Activated T-helper 1 cell treated with anti-CD3 and anti-CD28 coated beads, Interleukin-12 subunit alpha, Interleukin-12 subunit beta, Interleukin-2, Interleukin-4 antibody, amounts not matched to agents 30 ng/mL and 10 ng/mL and 1 ng/mL, durations not matched to agents 14 hours and 24 hours and 36 hours (primary cell): Measurements from ENCODE around the gene RADIL. TPM values are rescaled to one million over a fixed set of nuclear protein-coding genes. Genes with fewer than 3 reads are reported as not detected.

Source experiments
- DNase-seq: peaks from one replicate; pipeline ENCODE4 v3.0.0; 2021; ENCODE audit warnings: low spot score
- H3K27ac Mint-ChIP-seq: one replicate; pipeline ENCODE4 v1.8.0; 2021; ENCODE audit warnings: mild to moderate bottlenecking, mixed read lengths
- H3K27me3 Mint-ChIP-seq: one replicate; pipeline ENCODE4 v1.8.0; 2022; ENCODE audit warnings: mild to moderate bottlenecking, moderate library complexity, mixed read lengths; ENCODE audit not compliant: insufficient read depth
- H3K36me3 Mint-ChIP-seq: one replicate; pipeline ENCODE4 v1.8.0; 2021; ENCODE audit warnings: low read depth, mixed read lengths
- H3K4me1 Mint-ChIP-seq: one replicate; pipeline ENCODE4 v1.8.0; 2021; ENCODE audit warnings: low read depth, mixed read lengths
- H3K4me3 Mint-ChIP-seq: one replicate; pipeline ENCODE4 v1.8.0; 2021; ENCODE audit warnings: mild to moderate bottlenecking, moderate library complexity, mixed read lengths
- H3K9me3 Mint-ChIP-seq: one replicate; pipeline ENCODE4 v1.8.0; 2021; ENCODE audit warnings: mixed read lengths
- intact Hi-C: fragments of 100-400 bp; cut with micrococcal nuclease; formaldehyde crosslinking; loops from one replicate; pipeline ENCODE4 v1.15.1; 2024
- total RNA-seq: library from RNA; stranded (reverse); gene quantifications from 2 replicates; pipeline ENCODE4 v1.2.3, GENCODE V29; 2022

RADIL gene
- total RNA-seq, 1 donor from 2014 or later = 0.26 TPM

GRCh38 chr7:4772306-4772705 lies 111.2 kb downstream of the RADIL start:
- no peak for DNase-seq
- Mint-ChIP-seq H3K27me3 (no peaks in the 10 kb centered on the region), H3K36me3 (peaks cover 8% of the 10 kb centered on the region), H3K4me1 (peaks cover 34% of the 10 kb centered on the region), H3K9me3 (no peaks in the 10 kb centered on the region), H3K4me3 (no peak overlapping the region), H3K27ac (no peak overlapping the region)
- intact Hi-C loops = no loop called here

- Mint-ChIP-seq H3K9me3 (no peaks in the 10 kb centered on the region), H3K4me3 (no peak overlapping the region), H3K36me3 (peaks cover 5% of the 10 kb centered on the region), H3K4me1 (peaks cover 30% of the 10 kb centered on the region), H3K27me3 (no peaks in the 10 kb centered on the region), H3K27ac (no peak overlapping the region)
- intact Hi-C loops = no loop called here
- no peak for DNase-seq
Observed at GRCh38 chr7:4771737-4772136, 111.8 kb downstream of the RADIL start.

GRCh38 chr7:4770886-4771285 lies 112.6 kb downstream of the RADIL start:
- intact Hi-C loops = no loop called here
- H3K9me3 Mint-ChIP-seq = no peaks in the 10 kb centered on the region
- H3K4me1 Mint-ChIP-seq = peaks cover 22% of the 10 kb centered on the region
- H3K36me3 Mint-ChIP-seq = peaks cover 2% of the 10 kb centered on the region
- DNase-seq = no peak
- no peak overlapping the region for H3K4me3 Mint-ChIP-seq
- peak overlapping the region; percentile 58 for H3K27ac Mint-ChIP-seq
- H3K27me3 Mint-ChIP-seq = no peaks in the 10 kb centered on the region

- Mint-ChIP-seq H3K4me1 (peaks cover 15% of the 10 kb centered on the region), H3K9me3 (no peaks in the 10 kb centered on the region), H3K27ac (no peak overlapping the region), H3K4me3 (no peak overlapping the region), H3K36me3 (no peaks in the 10 kb centered on the region), H3K27me3 (no peaks in the 10 kb centered on the region)
- no peak for DNase-seq
- intact Hi-C loops = no loop called here
Observed at GRCh38 chr7:4769761-4770160, 113.8 kb downstream of the RADIL start.

GRCh38 chr7:4768597-4769569 lies 114.6 kb downstream of the RADIL start:
- intact Hi-C loops = no loop called here
- Mint-ChIP-seq H3K27me3 (no peaks in the 10 kb centered on the region), H3K4me1 (peaks cover 6% of the 10 kb centered on the region), H3K9me3 (no peaks in the 10 kb centered on the region), H3K27ac (no peak overlapping the region), H3K4me3 (no peak overlapping the region), H3K36me3 (no peaks in the 10 kb centered on the region)
- no peak for DNase-seq

GRCh38 chr7:4766666-4767519 lies 116.6 kb downstream of the RADIL start:
- DNase-seq = no peak
- Mint-ChIP-seq H3K4me3 (no peak overlapping the region), H3K4me1 (no peaks in the 10 kb centered on the region), H3K9me3 (no peaks in the 10 kb centered on the region), H3K27ac (no peak overlapping the region), H3K27me3 (no peaks in the 10 kb centered on the region), H3K36me3 (peaks cover 5% of the 10 kb centered on the region)
- intact Hi-C loops = no loop called here

- no peak for DNase-seq
- Mint-ChIP-seq H3K4me1 (no peaks in the 10 kb centered on the region), H3K4me3 (no peak overlapping the region), H3K36me3 (peaks cover 9% of the 10 kb centered on the region), H3K9me3 (no peaks in the 10 kb centered on the region), H3K27me3 (no peaks in the 10 kb centered on the region), H3K27ac (no peak overlapping the region)
- intact Hi-C loops = no loop called here
Observed at GRCh38 chr7:4765776-4766490, 117.6 kb downstream of the RADIL start.

- Mint-ChIP-seq H3K9me3 (no peaks in the 10 kb centered on the region), H3K4me3 (no peak overlapping the region), H3K27ac (no peak overlapping the region), H3K36me3 (peaks cover 12% of the 10 kb centered on the region), H3K4me1 (no peaks in the 10 kb centered on the region), H3K27me3 (no peaks in the 10 kb centered on the region)
- DNase-seq = no peak
- intact Hi-C loops = no loop called here
Observed at GRCh38 chr7:4764402-4765007, 119.0 kb downstream of the RADIL start.

GRCh38 chr7:4763794-4764185 lies 119.7 kb downstream of the RADIL start:
- no peak for DNase-seq
- Mint-ChIP-seq H3K4me3 (no peak overlapping the region), H3K27ac (no peak overlapping the region), H3K4me1 (no peaks in the 10 kb centered on the region), H3K9me3 (no peaks in the 10 kb centered on the region), H3K27me3 (no peaks in the 10 kb centered on the region), H3K36me3 (peaks cover 12% of the 10 kb centered on the region)
- intact Hi-C loops = no loop called here

GRCh38 chr7:4763091-4763793 lies 120.3 kb downstream of the RADIL start:
- Mint-ChIP-seq H3K36me3 (peaks cover 12% of the 10 kb centered on the region), H3K27me3 (no peaks in the 10 kb centered on the region), H3K27ac (no peak overlapping the region), H3K9me3 (no peaks in the 10 kb centered on the region), H3K4me3 (no peak overlapping the region), H3K4me1 (no peaks in the 10 kb centered on the region)
- DNase-seq = no peak
- intact Hi-C loops = no loop called here

- Mint-ChIP-seq H3K9me3 (no peaks in the 10 kb centered on the region), H3K36me3 (peaks cover 12% of the 10 kb centered on the region)
- intact Hi-C loops = no loop called here
Observed at GRCh38 chr7:4762121-4763055, 121.1 kb downstream of the RADIL start.

More at GRCh38 chr7:4762121-4763055, 121.1 kb downstream of the RADIL start:
- no peak for DNase-seq
- Mint-ChIP-seq H3K4me1 (no peaks in the 10 kb centered on the region), H3K27ac (no peak overlapping the region), H3K27me3 (no peaks in the 10 kb centered on the region), H3K4me3 (no peak overlapping the region)
